Bronchial epithelial cell (primary cell): Measurements from ENCODE around the gene SLC25A27. TPM values are rescaled to one million over a fixed set of nuclear protein-coding genes. Genes with fewer than 3 reads are reported as not detected.
A peak's percentile ranks its signal among the peaks of the same experiment; 100 is the strongest.

Experiments
- DNase-seq: peaks from one replicate; pipeline ENCODE4 v3.0.0-alpha.2; 2010; ENCODE audit warnings: low read depth
- FAIRE-seq: peaks from 2 replicates; lab custom pipeline; 2011; peaks lifted over from hg19 to GRCh38; lab: Jason Lieb, UNC
- H3K27me3 ChIP-seq: 2 replicates; pipeline ENCODE4 v1.5.1; 2011; ENCODE audit warnings: low read length; ENCODE audit not compliant: control insufficient read depth, insufficient read depth
- H3K36me3 ChIP-seq: 2 replicates; pipeline ENCODE4 v1.5.1; 2011; ENCODE audit warnings: low read length; ENCODE audit not compliant: control insufficient read depth, insufficient read depth
- H3K4me3 ChIP-seq: 2 replicates; pipeline ENCODE4 v1.5.1; 2011; ENCODE audit warnings: mild to moderate bottlenecking, low read depth, low read length, control low read depth
- CTCF ChIP-seq: IDR thresholded peaks from 2 replicates; pipeline ENCODE4 v1.5.1; 2011; ENCODE audit warnings: mild to moderate bottlenecking, moderate library complexity, low read length, control low read depth, inconsistent platforms; ENCODE audit not compliant: insufficient read depth, severe bottlenecking
- total RNA-seq: library from RNA; depleted of rRNA; stranded (reverse); fragments of >200 nt; gene quantifications from 2 replicates; pipeline ENCODE4 v1.2.1, GENCODE V29; 2014

The SLC25A27 gene
- total RNA-seq, 1 donor from 2014 or later: 5.3 TPM

DNA sequence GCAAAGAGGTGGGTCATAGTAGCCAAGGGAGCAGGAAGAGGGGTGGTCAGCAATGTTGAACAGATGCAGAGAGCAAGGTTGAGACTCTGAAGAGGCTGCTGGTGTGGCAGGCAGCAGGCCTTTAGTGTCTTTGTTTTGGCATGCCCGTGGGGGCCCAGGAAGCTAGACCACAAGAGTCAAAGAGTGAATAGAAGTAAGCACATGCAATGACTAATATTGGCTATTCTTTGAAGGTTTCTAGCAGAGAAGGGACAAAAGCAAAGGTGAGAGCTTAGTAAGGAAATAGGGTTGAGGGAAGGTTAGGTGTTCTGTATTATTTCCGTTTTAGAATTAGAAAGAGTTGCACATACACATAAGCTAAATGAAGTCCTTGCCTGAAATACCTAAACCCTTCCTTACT is 53.7 kb downstream of the SLC25A27 start:
- no peaks in the 10 kb centered on the region for H3K27me3 ChIP-seq
- H3K4me3 ChIP-seq: no peak overlapping the region
- no peaks in the 10 kb centered on the region for H3K36me3 ChIP-seq
- DNase-seq: peak; percentile 41
- TF ChIP-seq CTCF: no peak
- no peak for FAIRE-seq

GRCh38 chr6:46711491-46711890 is 58.7 kb downstream of the SLC25A27 start:
- no peak for TF ChIP-seq CTCF
- Histone ChIP-seq H3K27me3 (no peaks in the 10 kb centered on the region), H3K36me3 (no peaks in the 10 kb centered on the region), H3K4me3 (no peak overlapping the region)
- no peak for DNase-seq
- FAIRE-seq: no peak

DNA sequence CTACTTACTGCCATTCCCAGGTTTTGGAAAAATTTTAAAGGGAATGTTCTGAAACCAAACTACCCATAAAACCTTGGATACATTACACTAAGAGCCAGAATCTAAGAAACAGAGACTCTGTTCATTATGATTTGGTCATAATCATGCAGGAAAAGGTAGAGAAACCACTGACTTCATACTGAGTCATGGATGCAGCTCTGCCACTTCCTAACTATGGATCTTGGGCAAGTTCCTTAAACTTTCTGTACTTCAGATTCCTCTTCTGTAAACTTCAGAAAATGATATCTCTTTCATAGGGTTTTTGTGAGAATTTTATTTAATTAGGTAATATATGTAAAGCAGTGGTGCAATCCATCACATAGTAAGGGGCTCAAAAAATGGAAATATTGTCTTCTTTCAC is 62.4 kb downstream of the SLC25A27 start:
- DNase-seq (peak; percentile 89), FAIRE-seq (no peak)
- no peaks in the 10 kb centered on the region for H3K27me3 ChIP-seq
- no peaks in the 10 kb centered on the region for H3K36me3 ChIP-seq
- no peak overlapping the region for H3K4me3 ChIP-seq
- no peak for TF ChIP-seq CTCF

DNA sequence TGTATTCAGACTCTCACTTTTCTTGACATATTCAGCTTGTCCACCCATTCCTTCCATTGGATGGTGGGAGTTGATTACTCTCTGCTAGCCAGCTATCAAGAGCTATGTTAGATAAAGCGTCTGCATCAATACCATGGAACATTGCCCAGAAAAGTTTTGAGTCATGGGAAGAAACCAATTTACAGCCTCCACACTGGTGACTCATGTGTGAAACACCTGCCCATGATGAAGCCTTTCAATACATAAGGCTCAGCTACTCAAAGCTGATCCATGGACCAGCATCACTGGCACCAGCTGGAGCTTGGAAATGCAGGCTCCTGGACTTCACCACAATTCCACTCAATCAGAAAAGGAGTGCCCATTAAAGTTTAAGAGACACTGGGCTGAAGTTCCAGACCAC is 66.3 kb downstream of the SLC25A27 start:
- DNase-seq (peak; percentile 98), FAIRE-seq (peak; percentile 98)

DNA sequence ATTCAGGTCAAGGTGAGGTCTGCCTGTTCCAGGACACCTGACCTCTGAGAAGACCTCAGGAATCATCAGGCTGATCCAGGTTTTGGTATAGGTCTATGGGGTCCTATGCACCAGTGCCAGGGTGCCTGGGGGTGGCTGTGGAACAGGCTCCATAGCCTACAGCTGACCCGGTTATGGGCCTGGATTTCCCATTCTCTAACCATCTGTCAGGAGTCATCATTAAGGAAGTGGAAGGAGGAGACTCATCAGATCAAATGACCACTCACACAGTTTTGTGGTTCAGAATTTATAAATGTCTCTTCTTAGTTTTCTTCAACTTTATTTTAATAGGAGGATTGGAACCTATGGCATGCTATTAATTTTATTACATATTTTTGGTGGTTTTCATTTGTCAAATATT is 67.6 kb downstream of the SLC25A27 start:
- Histone ChIP-seq H3K4me3 (no peak overlapping the region), H3K36me3 (no peaks in the 10 kb centered on the region), H3K27me3 (peaks cover 2% of the 10 kb centered on the region)
- FAIRE-seq (no peak), DNase-seq (no peak)
- no peak for TF ChIP-seq CTCF

More for the DNA sequence above, 66.3 kb downstream of the SLC25A27 start:
- Histone ChIP-seq H3K27me3 (no peaks in the 10 kb centered on the region), H3K36me3 (no peaks in the 10 kb centered on the region), H3K4me3 (no peak overlapping the region)
- TF ChIP-seq CTCF: no peak

Other genes with a start within 250 kb of the SLC25A27 start
- under 0.01 TPM in 1 of 2 replicates, not detected in the other for gene RCAN2, start 161.5 kb upstream of the SLC25A27 start, total RNA-seq
- gene CYP39A1, start 157 bp upstream of the SLC25A27 start, total RNA-seq: 5.0 and 17.4 TPM in 2 replicates
- gene TDRD6, start 34.9 kb downstream of the SLC25A27 start, total RNA-seq: 0.26 TPM in 2 replicates
- not detected in 2 replicates for gene PLA2G7, start 82.4 kb downstream of the SLC25A27 start, total RNA-seq
- gene ANKRD66, start 94.0 kb downstream of the SLC25A27 start, total RNA-seq: not detected in 2 replicates
- not detected in 2 replicates for gene MEP1A, start 140.4 kb downstream of the SLC25A27 start, total RNA-seq